ENCODE data around the gene SLC2A10.

- no peak for TF ChIP-seq CTCF (IDR thresholded peaks at IDR 0.05; ENCODE audit: low read depth, low read length)
- TF ChIP-seq POLR2A (IDR thresholded peaks at IDR 0.05; ENCODE audit: extremely low read depth, insufficient read length): no peak
- TF ChIP-seq MAX (IDR thresholded peaks at IDR 0.05; ENCODE audit: low read depth, low read length): no peak
- no peak for TF ChIP-seq MYC (IDR thresholded peaks at IDR 0.05; ENCODE audit: low read depth, low read length)
Measured at GRCh38 chr20:46717818-46718541, 8.5 kb downstream of the SLC2A10 start.

All from NB4 (cell line).